Stimulated activated CD4-positive, alpha-beta T cell treated with anti-CD3 and anti-CD28 coated beads, Interleukin-1b, Interleukin-23, amount 100 ng/mL, for 24 hours (primary cell): ENCODE data around the gene BCAR3.
A peak's percentile ranks its signal among the peaks of the same experiment; 100 is the strongest.

Experiments used
- DNase-seq, 4 experiments: peaks; one replicate each; pipeline ENCODE4 v3.0.0-alpha.2; 2020; ENCODE audit warnings: low read depth in 4 of 4, low spot score in 1 of 4

Gene BCAR3

GRCh38 chr1:93681101-93681988 lies at the start of gene BCAR3:
Gene BCAR3 (minus strand): TSS chr1:93681837. CDS start chr1:93674930, 6,907 bp downstream.
- DNase-seq, result peak in 1 of 4 experiments; percentile 22

- DNase-seq, result no peak
Measured at GRCh38 chr1:93730621-93731020, 49.0 kb upstream of the BCAR3 start.

- no peak for DNase-seq
Measured at GRCh38 chr1:93729906-93730305, 48.3 kb upstream of the BCAR3 start.

- DNase-seq, result no peak
Measured at GRCh38 chr1:93729502-93729901, 47.9 kb upstream of the BCAR3 start.

- DNase-seq, result no peak
Measured at GRCh38 chr1:93728480-93729131, 47.0 kb upstream of the BCAR3 start.

GRCh38 chr1:93723733-93724270 lies 42.2 kb upstream of the BCAR3 start:
- DNase-seq, result no peak

- DNase-seq, result no peak
Measured at GRCh38 chr1:93723110-93723509, 41.5 kb upstream of the BCAR3 start.

- DNase-seq, result no peak
Measured at GRCh38 chr1:93722081-93723031, 40.7 kb upstream of the BCAR3 start.

GRCh38 chr1:93720956-93721626 lies 39.5 kb upstream of the BCAR3 start:
- no peak for DNase-seq

- DNase-seq, result no peak
Measured at GRCh38 chr1:93717640-93718039, 36.0 kb upstream of the BCAR3 start.

- DNase-seq, result peak in 1 of 4 experiments; percentile 42
Measured at GRCh38 chr1:93716941-93717368, 35.3 kb upstream of the BCAR3 start.

GRCh38 chr1:93716163-93716562 lies 34.5 kb upstream of the BCAR3 start:
- DNase-seq, result no peak

GRCh38 chr1:93715529-93716126 lies 34.0 kb upstream of the BCAR3 start:
- DNase-seq, result peak in 1 of 4 experiments; percentile 20

GRCh38 chr1:93714356-93714755 lies 32.7 kb upstream of the BCAR3 start:
- DNase-seq, result no peak

GRCh38 chr1:93713341-93713740 lies 31.7 kb upstream of the BCAR3 start:
- DNase-seq, result no peak

- DNase-seq, result no peak
Measured at GRCh38 chr1:93712741-93713140, 31.1 kb upstream of the BCAR3 start.

GRCh38 chr1:93710499-93711453 lies 29.1 kb upstream of the BCAR3 start:
- DNase-seq, result no peak

GRCh38 chr1:93708734-93709481 lies 27.3 kb upstream of the BCAR3 start:
- no peak for DNase-seq
